GM18870 (cell line): ENCODE data around the gene ARRB2.
"Not testable (repeated sequence)": the region's sequence is repeated elsewhere in the genome, so short reads cannot be mapped to it uniquely, and the experiment has no call there.

Experiments
- ATAC-seq: cut with Tn5 transposase; IDR thresholded peaks from one replicate; pipeline ENCODE4 v1.9.1; 2021; ENCODE audit warnings: moderate library complexity; ENCODE audit not compliant: unreplicated experiment

The ARRB2 gene

DNA sequence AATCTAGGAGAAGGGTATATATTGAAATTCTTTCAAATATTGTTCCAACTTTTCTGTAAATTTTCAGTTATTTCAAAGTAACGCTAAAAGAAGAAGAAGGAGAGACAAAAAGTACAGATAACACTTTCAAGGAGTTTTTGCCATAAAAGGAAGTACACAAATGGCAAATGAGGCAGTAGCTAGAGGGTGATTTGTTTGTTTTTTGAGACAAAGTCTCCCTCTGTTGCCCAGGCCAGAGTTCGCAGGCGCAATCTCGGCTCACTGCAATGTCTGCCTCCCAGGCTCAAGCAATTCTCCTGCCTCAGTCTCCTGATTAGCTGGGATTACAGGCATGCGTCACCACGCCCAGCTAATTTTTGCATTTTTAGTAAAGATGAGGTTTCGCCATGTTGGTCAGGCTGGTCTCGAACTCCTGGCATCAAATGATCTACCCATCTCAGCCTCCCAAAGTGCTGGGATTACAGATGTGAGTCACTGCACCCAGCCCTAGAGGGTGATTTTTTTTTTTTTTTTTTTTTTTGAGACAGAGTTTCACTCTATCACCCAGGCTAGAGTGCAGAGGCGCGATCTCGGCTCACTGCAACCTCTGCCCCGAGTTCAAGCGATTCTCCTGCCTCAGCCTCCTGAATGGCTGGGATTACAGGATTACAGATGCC is 10.9 kb upstream of the ARRB2 start:
- not testable (repeated sequence) for ATAC-seq

DNA sequence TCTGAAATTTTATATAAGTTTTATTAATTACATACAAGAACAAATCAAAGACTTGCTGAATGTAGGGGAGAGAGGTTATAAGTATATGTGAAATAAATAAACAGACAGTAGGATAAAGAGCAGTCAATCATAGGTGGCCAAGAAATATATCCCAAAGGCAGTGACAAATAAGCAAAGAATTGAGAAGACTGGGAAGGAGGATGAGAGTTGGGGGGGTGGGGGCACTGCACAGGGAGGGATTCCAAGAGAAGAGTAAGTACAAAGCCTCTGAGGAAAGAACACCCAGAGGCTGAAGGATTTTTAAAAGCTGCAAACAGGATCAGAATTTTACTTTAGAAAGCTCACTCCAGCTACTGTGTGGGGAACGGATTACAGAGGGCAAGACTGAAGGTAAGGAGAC is 9.3 kb upstream of the ARRB2 start:
- no peak for ATAC-seq

DNA sequence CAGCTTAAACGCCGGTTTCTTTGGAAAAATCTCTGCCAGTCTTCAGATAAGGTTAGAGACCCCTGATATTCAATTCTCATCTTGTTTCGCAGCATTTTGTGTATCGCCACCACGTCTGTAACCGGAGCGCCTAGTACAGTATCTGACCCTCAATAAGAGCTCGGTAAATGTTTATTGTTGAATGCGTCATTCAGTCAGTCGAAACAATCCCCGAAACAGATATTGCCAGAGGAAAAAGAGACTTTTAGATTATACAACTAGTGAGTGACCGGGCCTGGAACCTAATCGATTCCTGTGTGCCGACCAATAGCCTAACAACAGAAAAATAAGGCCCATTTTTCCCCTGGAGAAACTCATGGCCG is 7.1 kb upstream of the ARRB2 start:
- ATAC-seq = no peak

DNA sequence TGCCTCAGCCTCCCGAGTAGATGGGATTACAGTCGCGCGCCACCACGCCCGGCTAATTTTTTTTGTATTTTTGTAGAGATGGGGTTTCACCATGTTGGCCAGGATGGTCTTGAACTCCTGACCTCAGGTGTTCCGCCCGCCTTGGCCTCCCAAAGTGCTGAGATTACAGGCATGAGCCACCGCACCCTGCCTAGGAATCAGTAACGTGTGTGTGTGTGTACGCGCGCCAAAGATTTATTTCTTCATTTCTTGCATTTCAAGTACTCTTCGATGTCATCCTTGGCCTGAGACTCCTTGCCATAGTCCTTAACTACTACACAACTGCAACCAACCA is 5.9 kb upstream of the ARRB2 start:
- not testable (repeated sequence) for ATAC-seq

DNA sequence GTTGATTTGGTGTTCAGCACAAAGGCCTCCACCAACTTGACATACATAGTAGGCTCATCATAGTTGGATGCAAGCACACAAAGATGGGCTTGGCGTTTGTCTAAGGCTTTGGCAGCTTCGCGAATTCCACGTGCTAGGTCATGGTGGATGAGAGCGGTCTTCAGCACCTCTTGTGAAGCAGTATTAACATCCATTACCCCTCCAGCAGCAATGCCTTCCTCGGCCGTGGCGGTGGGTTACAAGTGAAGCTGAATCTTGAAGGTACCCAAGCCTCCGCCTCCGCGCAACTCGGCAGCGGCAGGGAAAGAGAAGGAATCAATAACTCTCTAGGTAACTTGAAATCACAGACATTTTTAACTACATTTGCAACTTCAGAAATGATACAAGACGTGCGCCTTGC is 5.4 kb upstream of the ARRB2 start:
- ATAC-seq = no peak

DNA sequence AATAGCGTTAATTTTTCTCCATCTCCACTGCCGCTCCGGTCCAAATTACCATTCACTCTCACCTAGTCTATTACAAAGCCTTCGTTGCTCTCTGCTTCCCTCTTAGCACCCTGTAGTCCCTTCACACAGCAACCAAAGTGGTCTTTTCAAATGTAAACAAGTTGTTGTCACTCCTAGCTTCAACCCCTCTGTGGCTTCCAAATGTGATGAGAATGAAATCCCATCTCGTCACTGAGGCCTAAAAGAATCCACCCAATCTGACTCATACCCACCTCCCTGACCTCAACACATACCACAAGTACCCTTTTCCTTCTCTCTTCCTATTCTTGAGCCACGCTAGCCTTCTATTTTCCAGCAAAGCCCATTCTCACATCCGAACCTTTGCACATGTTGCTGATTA is 4.3 kb upstream of the ARRB2 start:
- no peak for ATAC-seq

DNA sequence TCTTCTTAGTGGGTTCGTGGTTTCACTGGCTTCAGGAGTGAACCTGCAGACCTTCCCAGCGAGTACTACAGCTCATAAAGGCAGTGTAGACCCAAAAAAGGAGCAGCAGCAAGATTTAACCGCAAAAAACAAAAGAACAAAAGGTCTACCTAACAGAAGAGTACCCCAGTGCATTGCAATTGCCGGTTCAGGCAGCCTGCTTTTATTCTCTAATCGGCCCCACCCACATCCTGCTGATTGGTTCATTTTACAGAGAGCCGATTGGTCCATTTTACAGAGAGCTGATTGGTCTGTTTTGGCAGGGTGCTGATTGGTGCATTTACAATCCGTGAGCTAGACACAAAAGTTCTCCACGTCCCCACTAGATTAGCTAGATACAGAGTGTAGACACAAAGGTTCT is 2.0 kb upstream of the ARRB2 start:
- ATAC-seq = no peak

DNA sequence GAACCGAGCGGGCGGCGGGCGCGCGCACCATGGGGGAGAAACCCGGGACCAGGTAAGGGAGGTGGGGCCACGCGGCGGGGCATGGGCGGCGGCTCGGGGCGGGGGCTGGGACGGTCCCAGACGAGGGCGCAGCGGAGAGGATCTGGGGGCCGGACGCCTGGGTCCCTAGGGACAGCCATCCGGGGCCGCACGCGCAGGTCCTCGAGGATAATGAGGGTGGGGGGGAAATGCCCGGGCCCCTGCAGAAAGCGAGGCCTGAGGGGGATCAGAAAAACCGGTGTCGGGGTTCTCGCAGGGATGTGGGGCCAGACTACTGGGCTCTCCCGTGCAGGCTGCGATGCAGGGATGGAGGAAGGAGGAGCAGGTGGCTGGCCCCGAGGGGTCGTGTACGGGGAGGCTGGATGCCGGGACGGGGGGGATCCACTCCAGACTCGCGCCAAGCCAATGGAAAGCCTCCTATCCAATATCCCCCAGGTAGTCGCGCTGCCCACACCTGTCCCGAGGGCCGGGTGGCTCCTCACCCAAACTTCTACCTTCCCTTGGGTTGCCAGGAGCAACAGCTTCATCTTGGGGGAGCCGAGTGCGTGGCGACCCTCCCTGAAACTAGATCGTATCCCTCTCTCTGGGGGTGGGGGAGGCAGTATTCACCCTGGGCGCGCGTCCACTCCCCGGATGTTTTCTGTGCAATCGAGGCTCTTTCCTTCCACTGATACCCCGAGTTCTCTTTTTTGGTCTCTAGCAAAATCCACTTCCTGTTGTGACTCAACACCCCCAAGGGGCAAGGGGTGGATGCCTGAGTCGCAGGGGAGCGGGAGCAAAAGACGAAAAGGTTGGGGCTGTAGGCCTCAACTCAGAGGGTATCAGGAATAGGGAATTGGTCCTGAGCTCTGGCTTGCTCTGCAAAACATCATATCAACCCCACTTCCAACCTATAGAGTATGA is 532 bp downstream of the ARRB2 start:
- no peak for ATAC-seq

DNA sequence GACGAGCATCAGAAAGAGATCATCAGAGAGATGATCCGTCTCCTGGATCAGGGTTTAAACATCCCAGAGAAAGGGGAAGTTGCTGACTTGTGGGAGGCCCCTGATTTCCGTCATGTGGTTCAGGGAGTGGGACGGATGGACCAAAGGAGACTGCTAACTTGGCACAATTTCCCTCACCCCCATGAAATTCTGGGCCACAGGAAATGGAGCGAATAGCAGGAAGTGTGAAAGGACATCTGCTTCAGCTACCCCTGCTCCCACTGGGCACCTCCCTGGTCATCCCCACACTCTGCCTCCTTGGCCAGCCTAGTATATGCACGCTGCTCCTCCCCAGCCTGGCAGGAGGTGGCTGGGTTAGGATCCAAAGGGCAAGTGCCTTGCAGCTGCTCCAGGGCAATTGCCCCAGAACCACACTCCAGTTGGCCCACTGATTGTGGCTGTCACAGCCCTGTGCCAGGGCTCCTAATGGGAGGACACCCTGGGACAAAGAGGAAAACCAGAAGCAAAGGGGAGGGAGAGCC is 1.3 kb downstream of the ARRB2 start:
- no peak for ATAC-seq

DNA sequence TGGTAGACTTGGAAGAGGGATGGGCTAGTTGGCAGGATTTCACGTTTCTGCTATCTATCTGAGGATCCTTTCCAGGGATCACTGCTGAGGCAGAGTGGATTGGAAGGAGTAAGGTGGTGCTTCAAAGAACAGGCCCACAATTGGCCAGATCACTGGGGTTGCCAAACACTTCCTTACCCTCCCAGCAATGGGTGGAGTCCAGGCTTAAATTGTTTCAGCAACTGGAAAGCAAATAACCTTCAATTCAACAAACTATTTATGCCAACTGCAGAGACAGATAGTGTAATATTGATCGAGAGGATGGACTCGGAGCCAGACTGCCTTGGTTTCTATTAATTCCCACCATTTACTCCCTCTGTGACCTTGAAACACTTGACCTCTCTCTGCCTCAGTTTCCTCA is 2.1 kb downstream of the ARRB2 start:
- no peak for ATAC-seq

DNA sequence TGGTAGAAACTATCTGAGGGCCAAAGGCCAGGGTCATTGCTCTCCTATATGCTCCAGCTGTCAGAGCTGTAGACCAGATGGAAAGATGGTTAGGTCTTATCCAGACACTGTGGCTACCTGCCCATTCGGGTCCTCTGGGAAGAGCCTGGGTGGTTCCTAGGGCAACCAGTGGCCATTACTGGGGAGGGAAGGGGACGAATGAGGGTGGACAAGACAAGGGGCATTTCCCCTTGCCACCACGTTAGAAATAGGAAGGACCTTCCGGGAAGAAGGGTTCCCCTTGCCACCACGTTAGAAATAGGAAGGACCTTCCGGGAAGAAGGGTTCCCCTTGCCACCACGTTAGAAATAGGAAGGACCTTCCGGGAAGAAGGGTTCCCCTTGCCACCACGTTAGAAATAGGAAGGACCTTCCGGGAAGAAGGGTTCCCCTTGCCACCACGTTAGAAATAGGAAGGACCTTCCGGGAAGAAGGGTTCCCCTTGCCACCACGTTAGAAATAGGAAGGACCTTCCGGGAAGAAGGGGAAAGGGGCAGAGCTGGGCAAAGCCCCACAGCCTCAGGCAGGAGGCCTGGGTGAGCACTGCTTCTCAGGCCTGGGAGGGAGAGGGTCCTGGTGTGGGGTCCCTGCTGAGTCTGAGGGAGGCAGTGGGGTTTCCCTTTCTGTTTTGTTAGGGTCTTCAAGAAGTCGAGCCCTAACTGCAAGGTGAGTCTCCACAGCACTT is 4.1 kb downstream of the ARRB2 start:
- not testable (repeated sequence) for ATAC-seq

DNA sequence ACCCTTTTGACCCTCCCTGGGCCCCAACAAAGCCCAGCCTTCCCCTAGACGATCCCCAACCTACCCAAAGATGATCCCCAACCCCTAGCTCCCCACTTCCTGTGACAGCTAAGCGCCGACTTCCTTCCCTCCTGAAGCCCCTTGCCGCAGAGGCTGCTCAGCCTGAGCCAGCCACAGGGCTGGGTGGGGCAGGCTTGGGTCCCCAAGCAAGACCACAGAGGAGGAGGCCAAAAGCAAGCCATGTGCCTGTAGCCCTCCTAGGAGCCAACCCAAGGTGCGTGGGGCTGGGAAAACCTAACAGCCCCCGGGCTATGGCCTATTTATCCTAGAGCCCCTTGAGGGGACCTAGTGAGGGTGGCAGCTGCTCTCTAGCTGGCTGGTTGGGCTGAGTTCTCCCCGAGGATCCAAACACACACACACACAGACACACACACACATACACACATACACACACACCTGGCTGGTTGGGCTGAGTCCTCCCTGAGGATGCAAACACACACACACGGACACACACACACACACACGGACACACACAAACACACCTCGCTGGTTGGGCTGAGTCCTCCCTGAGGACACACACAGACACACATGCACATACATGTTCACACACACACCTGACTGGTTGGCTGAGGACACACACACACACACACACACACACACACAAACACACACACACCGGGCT is 4.8 kb downstream of the ARRB2 start:
- ATAC-seq = no peak

DNA sequence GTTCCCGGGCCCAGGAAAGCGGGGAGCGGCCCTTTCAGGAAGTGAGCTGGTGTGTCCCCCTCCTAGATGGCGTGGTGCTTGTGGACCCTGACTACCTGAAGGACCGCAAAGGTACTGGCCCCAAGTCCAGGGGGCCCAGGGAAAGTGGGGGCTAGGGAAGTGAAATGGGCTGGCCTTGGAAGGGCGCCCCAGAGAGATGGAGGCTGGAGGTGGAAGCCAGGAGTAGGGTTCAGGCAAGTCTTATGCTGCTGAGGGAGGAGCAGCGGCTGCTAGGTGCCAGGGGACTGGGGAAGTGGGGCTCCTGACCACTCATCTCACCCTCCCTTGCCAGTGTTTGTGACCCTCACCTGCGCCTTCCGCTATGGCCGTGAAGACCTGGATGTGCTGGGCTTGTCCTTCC is 5.6 kb downstream of the ARRB2 start:
- no peak for ATAC-seq

DNA sequence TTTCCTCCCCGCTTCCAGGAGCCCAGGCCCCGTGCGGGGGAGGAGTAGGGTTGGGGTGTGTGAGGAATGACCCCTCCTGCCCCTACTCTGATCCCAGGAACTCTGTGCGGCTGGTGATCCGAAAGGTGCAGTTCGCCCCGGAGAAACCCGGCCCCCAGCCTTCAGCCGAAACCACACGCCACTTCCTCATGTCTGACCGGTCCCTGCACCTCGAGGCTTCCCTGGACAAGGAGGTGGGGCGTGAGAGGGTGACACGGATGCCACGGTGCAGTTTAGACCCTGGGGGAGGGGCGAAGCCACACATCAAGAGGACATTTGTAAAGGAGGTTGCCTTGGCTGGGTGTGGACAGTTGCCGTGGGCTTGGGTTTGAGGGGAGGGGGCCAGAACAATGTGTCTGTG is 7.4 kb downstream of the ARRB2 start:
- no peak for ATAC-seq

DNA sequence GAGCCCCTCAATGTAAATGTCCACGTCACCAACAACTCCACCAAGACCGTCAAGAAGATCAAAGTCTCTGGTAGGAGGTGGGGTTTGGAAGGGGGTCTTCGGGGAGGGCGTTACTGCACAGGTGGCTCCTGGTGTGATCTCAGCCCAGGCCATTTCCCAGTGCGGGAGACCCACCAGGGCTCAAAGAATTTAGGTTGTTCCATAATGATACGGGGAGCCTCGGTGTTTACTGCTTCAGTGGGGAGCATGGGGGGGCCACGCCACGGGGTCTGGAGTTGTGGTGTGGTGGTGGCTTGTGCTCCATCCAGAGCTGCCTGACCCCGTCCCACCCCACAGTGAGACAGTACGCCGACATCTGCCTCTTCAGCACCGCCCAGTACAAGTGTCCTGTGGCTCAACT is 7.8 kb downstream of the ARRB2 start:
- no peak for ATAC-seq

DNA sequence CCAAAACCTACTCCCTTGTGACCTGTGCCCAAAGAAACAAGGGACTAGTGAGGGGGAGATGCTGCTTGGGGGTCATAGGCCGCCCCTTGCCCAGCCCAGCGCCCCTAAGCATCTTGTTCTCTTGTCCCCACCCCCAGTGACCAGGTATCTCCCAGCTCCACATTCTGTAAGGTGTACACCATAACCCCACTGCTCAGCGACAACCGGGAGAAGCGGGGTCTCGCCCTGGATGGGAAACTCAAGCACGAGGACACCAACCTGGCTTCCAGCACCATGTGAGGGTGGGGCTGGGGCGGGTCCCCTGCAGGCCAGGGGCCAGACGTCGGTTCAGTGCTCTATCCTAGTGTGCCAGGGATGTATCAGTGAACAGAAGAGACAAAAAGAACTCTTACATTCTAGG is 8.7 kb downstream of the ARRB2 start:
- ATAC-seq = no peak

DNA sequence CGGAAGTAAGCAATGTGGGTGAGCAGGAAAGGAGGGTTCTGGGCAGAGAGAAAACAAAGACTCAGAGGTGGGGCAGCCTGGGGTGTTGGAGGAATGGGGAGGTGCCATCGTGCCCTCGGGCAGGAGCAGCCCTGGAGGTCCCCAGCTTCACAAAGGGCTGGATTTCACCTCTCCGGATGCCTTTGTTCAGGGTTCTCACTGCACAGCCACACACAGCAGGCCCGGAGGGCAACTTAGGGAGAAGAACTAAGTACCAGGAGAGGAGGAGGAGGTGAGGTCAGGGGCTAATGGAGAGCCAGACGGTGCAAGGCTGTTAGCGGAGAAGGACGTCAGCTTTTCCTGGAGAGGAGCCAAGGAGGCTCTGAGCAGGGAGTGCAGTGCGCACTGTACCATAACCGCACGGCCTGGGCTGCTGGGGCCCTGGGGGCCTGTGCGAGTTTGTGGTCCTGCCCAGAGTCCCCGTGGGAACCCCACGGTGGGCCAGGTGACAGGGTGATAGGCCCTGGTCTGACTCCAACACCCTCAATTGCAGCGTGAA is 9.3 kb downstream of the ARRB2 start:
- ATAC-seq = no peak

DNA sequence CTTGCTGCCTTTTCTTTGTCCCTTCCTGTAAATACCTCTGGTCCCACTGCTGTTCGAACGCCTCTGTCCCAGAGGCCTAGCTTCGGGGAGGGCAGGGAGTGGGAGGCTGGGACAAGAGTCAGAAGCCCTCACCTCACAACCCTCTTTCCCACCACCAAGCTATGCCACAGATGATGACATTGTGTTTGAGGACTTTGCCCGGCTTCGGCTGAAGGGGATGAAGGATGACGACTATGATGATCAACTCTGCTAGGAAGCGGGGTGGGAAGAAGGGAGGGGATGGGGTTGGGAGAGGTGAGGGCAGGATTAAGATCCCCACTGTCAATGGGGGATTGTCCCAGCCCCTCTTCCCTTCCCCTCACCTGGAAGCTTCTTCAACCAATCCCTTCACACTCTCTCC is 10.4 kb downstream of the ARRB2 start:
- ATAC-seq = no peak

DNA sequence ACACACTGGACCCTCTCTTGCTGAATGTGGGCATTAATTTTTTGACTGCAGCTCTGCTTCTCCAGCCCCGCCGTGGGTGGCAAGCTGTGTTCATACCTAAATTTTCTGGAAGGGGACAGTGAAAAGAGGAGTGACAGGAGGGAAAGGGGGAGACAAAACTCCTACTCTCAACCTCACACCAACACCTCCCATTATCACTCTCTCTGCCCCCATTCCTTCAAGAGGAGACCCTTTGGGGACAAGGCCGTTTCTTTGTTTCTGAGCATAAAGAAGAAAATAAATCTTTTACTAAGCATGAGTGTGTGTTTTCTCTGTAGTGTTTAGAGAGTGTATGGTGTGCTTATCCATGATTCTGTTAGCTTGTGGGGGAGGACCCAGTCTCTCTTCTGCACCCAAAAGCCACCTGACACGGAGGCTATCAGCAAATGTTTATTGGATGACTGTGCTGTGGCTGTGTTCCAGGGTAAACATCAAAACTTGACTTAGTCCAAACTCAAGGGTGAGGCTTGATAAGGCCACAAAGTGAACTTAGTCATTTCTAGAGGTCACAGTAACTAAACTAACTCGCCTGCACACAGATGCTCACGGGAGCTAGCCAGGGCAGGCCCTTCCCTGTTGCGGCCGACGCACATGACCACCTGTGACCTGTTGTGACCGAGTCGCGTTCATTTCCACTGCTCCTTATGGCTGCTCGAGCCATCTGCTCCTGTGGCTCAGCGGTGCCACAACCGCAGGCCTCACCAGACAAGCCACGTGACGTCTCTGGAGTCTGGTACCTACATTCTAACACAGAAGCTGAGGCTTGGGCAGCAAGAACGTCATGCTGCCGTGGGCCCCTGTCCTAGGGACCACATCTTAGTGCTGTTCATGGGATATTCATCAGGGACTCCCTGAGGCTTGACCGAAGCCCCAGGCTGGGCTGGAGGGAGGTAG is 11.0 kb downstream of the ARRB2 start:
- no peak for ATAC-seq
